H9 (cell line): ENCODE data around the gene ARAP2. TPM values are rescaled to one million over a fixed set of nuclear protein-coding genes. Genes with fewer than 3 reads are reported as not detected.

Experiments used
- DNase-seq: peaks from one replicate; pipeline ENCODE4 v3.0.0-alpha.2; 2017
- H2AFZ ChIP-seq: one replicate; pipeline ENCODE4 v1.6.1; 2013; ENCODE audit warnings: mild to moderate bottlenecking, low read length, control low read depth, moderate library complexity
- H2AK5ac ChIP-seq: 2 replicates; pipeline ENCODE4 v1.6.1; 2013; ENCODE audit warnings: low read length, control low read depth, mixed read lengths; ENCODE audit not compliant: insufficient read length
- H2BK120ac ChIP-seq: one replicate; pipeline ENCODE4 v1.6.1; 2013; ENCODE audit warnings: low read depth, mild to moderate bottlenecking, low read length, control low read depth, inconsistent platforms; ENCODE audit not compliant: poor library complexity, severe bottlenecking
- H2BK12ac ChIP-seq: 2 replicates; pipeline ENCODE4 v1.6.1; 2013; ENCODE audit warnings: low read length, control low read depth, mixed read lengths, low read depth; ENCODE audit not compliant: insufficient read length
- H2BK15ac ChIP-seq: 2 replicates; pipeline ENCODE4 v1.6.1; 2013; ENCODE audit warnings: low read depth, low read length, control low read depth
- H2BK20ac ChIP-seq: one replicate; pipeline ENCODE4 v1.6.1; 2013; ENCODE audit warnings: low read depth, mild to moderate bottlenecking, low read length, control low read depth, inconsistent platforms; ENCODE audit not compliant: poor library complexity, severe bottlenecking
- H2BK5ac ChIP-seq: 2 replicates; pipeline ENCODE4 v1.6.1; 2013; ENCODE audit warnings: low read length, control low read depth, mixed read lengths; ENCODE audit not compliant: insufficient read length
- H3K14ac ChIP-seq: 2 replicates; pipeline ENCODE4 v1.6.1; 2013; ENCODE audit warnings: low read length, control low read depth; ENCODE audit not compliant: insufficient read depth
- H3K18ac ChIP-seq: 2 replicates; pipeline ENCODE4 v1.6.1; 2013; ENCODE audit warnings: low read depth, mild to moderate bottlenecking, mixed read lengths, low read length, control low read depth; ENCODE audit not compliant: insufficient read length
- H3K23ac ChIP-seq: 2 replicates; pipeline ENCODE4 v1.6.1; 2013; ENCODE audit warnings: low read length, control low read depth, mixed read lengths, low read depth; ENCODE audit not compliant: insufficient read length
- H3K23me2 ChIP-seq: 2 replicates; pipeline ENCODE4 v1.6.1; 2013; ENCODE audit warnings: low read depth, mild to moderate bottlenecking, mixed read lengths, low read length, control low read depth; ENCODE audit not compliant: insufficient read length, poor library complexity, severe bottlenecking
- H3K27ac ChIP-seq: 2 replicates; pipeline ENCODE4 v1.5.1; 2013; ENCODE audit warnings: low read length, control low read depth, mixed read lengths, low read depth; ENCODE audit not compliant: insufficient read length
- H3K27me3 ChIP-seq: 2 replicates; pipeline ENCODE4 v1.6.1; 2013; ENCODE audit warnings: low read length, control low read depth, inconsistent platforms; ENCODE audit not compliant: insufficient read depth
- H3K4ac ChIP-seq: 2 replicates; pipeline ENCODE4 v1.6.1; 2013; ENCODE audit warnings: low read depth, mild to moderate bottlenecking, control low read depth, inconsistent platforms, low read length, moderate library complexity
- H3K4me1 ChIP-seq: 2 replicates; pipeline ENCODE4 v1.6.1; 2013; ENCODE audit warnings: low read length, control low read depth, inconsistent platforms; ENCODE audit not compliant: insufficient read depth
- H3K4me2 ChIP-seq: 2 replicates; pipeline ENCODE4 v1.6.1; 2013; ENCODE audit warnings: low read length, control low read depth, mixed read lengths; ENCODE audit not compliant: insufficient read length, insufficient read depth
- H3K56ac ChIP-seq: 2 replicates; pipeline ENCODE4 v1.6.1; 2013; ENCODE audit warnings: low read depth, mild to moderate bottlenecking, mixed read lengths, low read length, control low read depth; ENCODE audit not compliant: insufficient read length
- H3K79me1 ChIP-seq: 2 replicates; pipeline ENCODE4 v1.6.1; 2013; ENCODE audit warnings: low read depth, mild to moderate bottlenecking, moderate library complexity, low read length, control low read depth, inconsistent platforms; ENCODE audit not compliant: insufficient read depth, poor library complexity, severe bottlenecking
- H3K79me2 ChIP-seq: 2 replicates; pipeline ENCODE4 v1.6.1; 2013; ENCODE audit warnings: low read length, control low read depth, inconsistent platforms; ENCODE audit not compliant: insufficient read depth
- H3K9ac ChIP-seq: 2 replicates; pipeline ENCODE4 v1.6.1; 2013; ENCODE audit warnings: low read length, control low read depth, mixed read lengths; ENCODE audit not compliant: insufficient read length; ENCODE audit errors: extremely low read depth
- H3K9me3 ChIP-seq: one replicate; pipeline ENCODE4 v1.6.1; 2013; ENCODE audit warnings: low read depth, low read length, inconsistent platforms; ENCODE audit not compliant: control insufficient read depth
- H3T11ph ChIP-seq: one replicate; pipeline ENCODE4 v1.6.1; 2013; ENCODE audit warnings: mild to moderate bottlenecking, low read length, control low read depth, inconsistent platforms
- H4K20me1 ChIP-seq: one replicate; pipeline ENCODE4 v1.6.1; 2013; ENCODE audit not compliant: control insufficient read depth, insufficient read length, insufficient read depth
- H4K5ac ChIP-seq: 2 replicates; pipeline ENCODE4 v1.6.1; 2013; ENCODE audit warnings: low read depth, mild to moderate bottlenecking, mixed read lengths, low read length, control low read depth; ENCODE audit not compliant: insufficient read length
- H4K8ac ChIP-seq: replicated peaks from 2 replicates; pipeline ENCODE4 v1.6.1; 2013; ENCODE audit warnings: low read length, control low read depth, mixed read lengths, low read depth; ENCODE audit not compliant: insufficient read length
- H4K91ac ChIP-seq: 2 replicates; pipeline ENCODE4 v1.6.1; 2013; ENCODE audit warnings: low read depth, mild to moderate bottlenecking, moderate library complexity, mixed read lengths, low read length, control low read depth; ENCODE audit not compliant: insufficient read length
- H3K27ac Mint-ChIP-seq, 3 experiments: 2 replicates in 2 of 3; 3 replicates in 1 of 3; pipeline ENCODE4 v1.8.0; 2020 to 2021; ENCODE audit warnings: mixed read lengths in 3 of 3, mild to moderate bottlenecking in 1 of 3, moderate library complexity in 1 of 3
- H3K27me3 Mint-ChIP-seq: 2 replicates; pipeline ENCODE4 v1.8.0; 2021; ENCODE audit warnings: low read depth, mild to moderate bottlenecking, moderate library complexity, mixed read lengths
- H3K36me3 Mint-ChIP-seq, 3 experiments: 2 replicates in 2 of 3; 3 replicates in 1 of 3; pipeline ENCODE4 v1.8.0; 2020 to 2021; ENCODE audit warnings: low read depth in 3 of 3, mixed read lengths in 3 of 3; ENCODE audit not compliant: insufficient read depth in 1 of 3
- H3K4me1 Mint-ChIP-seq, 2 experiments: 2 replicates each; pipeline ENCODE4 v1.8.0; 2020; ENCODE audit warnings: mixed read lengths in 2 of 2
- H3K4me3 Mint-ChIP-seq, 2 experiments: 2 replicates in 1 of 2; 3 replicates in 1 of 2; pipeline ENCODE4 v1.8.0; 2020 to 2021; ENCODE audit warnings: mild to moderate bottlenecking in 2 of 2, mixed read lengths in 2 of 2, moderate library complexity in 1 of 2
- H3K9me3 Mint-ChIP-seq, 2 experiments: 2 replicates in 1 of 2; 3 replicates in 1 of 2; pipeline ENCODE4 v1.8.0; 2020; ENCODE audit warnings: mild to moderate bottlenecking in 2 of 2, mixed read lengths in 2 of 2, moderate library complexity in 1 of 2
- WGBS: extraction: QIAGEN DNeasy Blood & Tissue Kit; methylation state at CpG from one replicate; pipeline ENCODE4 v1.1.7; 2013; ENCODE audit warnings: missing lambda C conversion rate, low lambda C conversion rate, mixed read lengths; ENCODE audit not compliant: insufficient read length; ENCODE audit errors: extremely low coverage; 5-methylcytosine and 5-hydroxymethylcytosine counted together
- total RNA-seq: library from RNA; stranded (reverse); gene quantifications from 2 replicates; pipeline ENCODE4 v1.2.1, GENCODE V29; 2021
- TF ChIP-seq, protein P1 (sequence below): fragments of 200-600 bp; sonication (generic); conservative IDR thresholded peaks from 3 replicates; pipeline ENCODE4 v1.8.0; 2021; ENCODE audit warnings: antibody characterized with exemption, mild to moderate bottlenecking

Gene ARAP2
- total RNA-seq, 1 experiment from 2014 or later: 6.3 TPM

DNA sequence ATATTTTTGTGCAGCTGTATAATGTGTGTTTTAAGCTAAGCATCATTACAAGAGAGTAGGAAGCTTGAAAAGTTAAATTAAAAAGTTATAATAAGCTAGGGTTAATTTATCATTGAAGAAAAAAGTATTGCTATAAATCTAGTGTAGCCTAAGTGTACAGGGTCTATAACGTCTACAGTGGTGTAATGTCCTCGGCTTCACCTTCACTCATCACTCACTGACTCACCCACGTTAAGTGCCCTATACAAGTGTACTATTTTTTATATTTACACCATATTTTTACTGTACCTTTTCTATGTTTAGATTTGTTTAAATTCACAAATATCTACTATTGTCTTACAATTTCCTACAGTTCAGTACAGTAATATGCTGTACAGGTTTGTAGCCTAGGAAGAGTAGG, 23.5 kb downstream of the ARAP2 start:
- Histone ChIP-seq H2BK15ac (no peak overlapping the region), H2AFZ (no peak overlapping the region), H3K79me2 (no peaks in the 10 kb centered on the region), H3K23ac (no peak overlapping the region), H3K18ac (no peak overlapping the region), H2BK5ac (no peak overlapping the region), H2BK12ac (no peak overlapping the region), H3K4me1 (no peaks in the 10 kb centered on the region), H4K5ac (no peak overlapping the region), H3K9me3 (no peaks in the 10 kb centered on the region), H4K20me1 (no peaks in the 10 kb centered on the region), H3K9ac (no peak overlapping the region), H3K27me3 (no peaks in the 10 kb centered on the region), H2BK120ac (no peak overlapping the region), H3K14ac (no peak overlapping the region), H3K27ac (no peak overlapping the region), H3T11ph (no peak overlapping the region), H4K8ac (no peak overlapping the region), H2BK20ac (no peak overlapping the region), H3K23me2 (no peaks in the 10 kb centered on the region), H3K56ac (no peak overlapping the region), H2AK5ac (no peak overlapping the region), H3K4me2 (no peak overlapping the region), H3K4ac (no peak overlapping the region), H4K91ac (no peak overlapping the region), H3K79me1 (no peaks in the 10 kb centered on the region)
- Mint-ChIP-seq H3K36me3 (no peaks in the 10 kb centered on the region), H3K27ac (no peak overlapping the region), H3K9me3 (no peaks in the 10 kb centered on the region), H3K27me3 (no peaks in the 10 kb centered on the region), H3K4me1 (peaks cover 6% of the 10 kb centered on the region in 2 experiments; a peak in 3 of 4 replicates), H3K4me3 (no peak overlapping the region)
- TF ChIP-seq, protein P1, sequence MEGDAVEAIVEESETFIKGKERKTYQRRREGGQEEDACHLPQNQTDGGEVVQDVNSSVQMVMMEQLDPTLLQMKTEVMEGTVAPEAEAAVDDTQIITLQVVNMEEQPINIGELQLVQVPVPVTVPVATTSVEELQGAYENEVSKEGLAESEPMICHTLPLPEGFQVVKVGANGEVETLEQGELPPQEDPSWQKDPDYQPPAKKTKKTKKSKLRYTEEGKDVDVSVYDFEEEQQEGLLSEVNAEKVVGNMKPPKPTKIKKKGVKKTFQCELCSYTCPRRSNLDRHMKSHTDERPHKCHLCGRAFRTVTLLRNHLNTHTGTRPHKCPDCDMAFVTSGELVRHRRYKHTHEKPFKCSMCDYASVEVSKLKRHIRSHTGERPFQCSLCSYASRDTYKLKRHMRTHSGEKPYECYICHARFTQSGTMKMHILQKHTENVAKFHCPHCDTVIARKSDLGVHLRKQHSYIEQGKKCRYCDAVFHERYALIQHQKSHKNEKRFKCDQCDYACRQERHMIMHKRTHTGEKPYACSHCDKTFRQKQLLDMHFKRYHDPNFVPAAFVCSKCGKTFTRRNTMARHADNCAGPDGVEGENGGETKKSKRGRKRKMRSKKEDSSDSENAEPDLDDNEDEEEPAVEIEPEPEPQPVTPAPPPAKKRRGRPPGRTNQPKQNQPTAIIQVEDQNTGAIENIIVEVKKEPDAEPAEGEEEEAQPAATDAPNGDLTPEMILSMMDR: no peak
- DNase-seq: no peak
- WGBS: no CpG with 5 or more reads among the region's 3 CpGs
